ENCODE measurements around the gene PIEZO1.

The PIEZO1 gene

GRCh38 chr16:88764913-88765349 lies 20.1 kb downstream of the PIEZO1 start:
- no peak for DNase-seq

- DNase-seq: no peak
Measured at GRCh38 chr16:88764080-88764479, 20.9 kb downstream of the PIEZO1 start.

- no peak for DNase-seq
Measured at GRCh38 chr16:88763502-88764053, 21.4 kb downstream of the PIEZO1 start.

- DNase-seq: no peak
Measured at GRCh38 chr16:88762941-88763340, 22.1 kb downstream of the PIEZO1 start.

GRCh38 chr16:88762258-88762870 lies 22.7 kb downstream of the PIEZO1 start:
- DNase-seq: no peak

- no peak for DNase-seq
Measured at GRCh38 chr16:88761830-88762229, 23.2 kb downstream of the PIEZO1 start.

- DNase-seq: no peak
Measured at GRCh38 chr16:88761143-88761534, 23.9 kb downstream of the PIEZO1 start.

- no peak for DNase-seq
Measured at GRCh38 chr16:88760424-88761142, 24.4 kb downstream of the PIEZO1 start.

- no peak for DNase-seq
Measured at GRCh38 chr16:88759976-88760350, 25.1 kb downstream of the PIEZO1 start.

- DNase-seq: no peak
Measured at GRCh38 chr16:88759245-88759975, 25.6 kb downstream of the PIEZO1 start.

- DNase-seq: no peak
Measured at GRCh38 chr16:88758944-88759244, 26.1 kb downstream of the PIEZO1 start.

- no peak for DNase-seq
Measured at GRCh38 chr16:88758227-88758943, 26.6 kb downstream of the PIEZO1 start.

GRCh38 chr16:88755745-88756443 lies 29.1 kb downstream of the PIEZO1 start:
- no peak for DNase-seq

- no peak for DNase-seq
Measured at GRCh38 chr16:88754912-88755744, 29.9 kb downstream of the PIEZO1 start.

GRCh38 chr16:88754109-88754911 lies 30.7 kb downstream of the PIEZO1 start:
- no peak for DNase-seq

GRCh38 chr16:88753602-88754001 lies 31.4 kb downstream of the PIEZO1 start:
- no peak for DNase-seq

GRCh38 chr16:88753191-88753590 lies 31.8 kb downstream of the PIEZO1 start:
- no peak for DNase-seq

GRCh38 chr16:88752386-88753002 lies 32.5 kb downstream of the PIEZO1 start:
- DNase-seq: no peak

GRCh38 chr16:88750854-88751253 lies 34.2 kb downstream of the PIEZO1 start:
- no peak for DNase-seq

- DNase-seq: no peak
Measured at GRCh38 chr16:88749358-88749757, 35.7 kb downstream of the PIEZO1 start.

Data from right forelimb (tissue), 1 donor.